Natural killer cell (primary cell): ENCODE measurements around the gene APOLD1. TPM values are rescaled to one million over a fixed set of nuclear protein-coding genes. Genes with fewer than 3 reads are reported as not detected.
"Not testable (repeated sequence)": the region's sequence is repeated elsewhere in the genome, so short reads cannot be mapped to it uniquely, and the experiment has no call there.

ENCODE experiments used
- ATAC-seq, 3 donors: fragments of 150-1000 bp in 2 of 3; fragments of 200-7000 bp in 1 of 3; cut with Tn5 transposase; 1 replicate in 1 of 3; 2 replicates in 2 of 3; pipeline ENCODE4 v1.10.0; 2021; ENCODE audit warnings: mild to moderate bottlenecking in 2 of 3, moderate library complexity in 2 of 3
- DNase-seq, 2 donors: peaks; one replicate each; pipeline versions ENCODE4 v3.0.0 to v3.0.0-alpha.2; 2013 to 2021; ENCODE audit warnings: mixed read lengths in 1 of 2
- H3K27ac ChIP-seq: one replicate; pipeline ENCODE4 v1.5.1; 2013; ENCODE audit warnings: mild to moderate bottlenecking, low read length
- H3K27me3 ChIP-seq: one replicate; pipeline ENCODE4 v1.6.1; 2013; ENCODE audit warnings: low read length; ENCODE audit not compliant: control insufficient read depth, insufficient read depth
- H3K36me3 ChIP-seq: one replicate; pipeline ENCODE4 v1.6.1; 2013; ENCODE audit warnings: low read length; ENCODE audit not compliant: control insufficient read depth, insufficient read depth
- H3K4me1 ChIP-seq: one replicate; pipeline ENCODE4 v1.6.1; 2013; ENCODE audit warnings: low read length; ENCODE audit not compliant: control insufficient read depth, insufficient read depth
- H3K4me3 ChIP-seq: one replicate; pipeline ENCODE4 v1.5.1; 2013; ENCODE audit warnings: low read length
- H3K9me3 ChIP-seq: one replicate; pipeline ENCODE4 v1.6.1; 2013; ENCODE audit warnings: low read length; ENCODE audit not compliant: control insufficient read depth, insufficient read depth
- H3K27ac Mint-ChIP-seq, 2 donors: one replicate each; pipeline ENCODE4 v1.8.0; 2022; ENCODE audit warnings: mild to moderate bottlenecking in 2 of 2, mixed read lengths in 2 of 2, moderate library complexity in 1 of 2
- H3K27me3 Mint-ChIP-seq, 2 donors: one replicate each; pipeline ENCODE4 v1.8.0; 2022; ENCODE audit warnings: low read depth in 2 of 2, mixed read lengths in 2 of 2
- H3K36me3 Mint-ChIP-seq: one replicate; pipeline ENCODE4 v1.8.0; 2022; ENCODE audit warnings: mixed read lengths
- H3K4me1 Mint-ChIP-seq, 2 donors: one replicate each; pipeline ENCODE4 v1.8.0; 2022; ENCODE audit warnings: mixed read lengths in 2 of 2
- H3K4me3 Mint-ChIP-seq: one replicate; pipeline ENCODE4 v1.8.0; 2022; ENCODE audit warnings: mild to moderate bottlenecking, moderate library complexity, mixed read lengths
- H3K9me3 Mint-ChIP-seq, 2 donors: one replicate each; pipeline ENCODE4 v1.8.0; 2022; ENCODE audit warnings: mixed read lengths in 2 of 2
- CTCF ChIP-seq: fragments of 200-600 bp; IDR thresholded peaks from one replicate; pipeline ENCODE4 v1.8.0; 2022; ENCODE audit warnings: antibody characterized with exemption
- WGBS: methylation state at CpG from one replicate; pipeline ENCODE4 v1.1.7; 2013; ENCODE audit warnings: missing lambda C conversion rate; ENCODE audit not compliant: insufficient coverage; 5-methylcytosine and 5-hydroxymethylcytosine counted together
- intact Hi-C: fragments of 100-400 bp; cut with micrococcal nuclease; formaldehyde crosslinking; loops from one replicate; pipeline ENCODE4 v1.14.2; 2022
- total RNA-seq, 4 donors: library from RNA; stranded (reverse); fragments of 120-200 nt in 1 of 4; gene quantifications; one replicate each; pipeline versions ENCODE4 v1.2.3 to v1.2.4, GENCODE V29; 2013 to 2022

Gene APOLD1
- total RNA-seq: 1 to 10 TPM in 2 of 3 donors, under 1 TPM in 1; 0.70 to 1.6 (median 1.6) TPM
- 2.2 TPM for total RNA-seq (2013)

GRCh38 chr12:12784911-12785814 is at the start of gene APOLD1:
Gene APOLD1, plus strand, starts transcription at chr12:12785659. Its CDS starts 33 bp downstream, at chr12:12785692.
- 87% methylated on average over 11 of the region's 14 CpGs for WGBS
- Mint-ChIP-seq H3K27ac (peak within 1 kb of the TSS; percentile 36 to 84), H3K27me3 (no peaks in the 10 kb centered on the region)

GRCh38 chr12:12736759-12737676 is 48.4 kb upstream of the APOLD1 start:
- Mint-ChIP-seq H3K36me3 (no peaks in the 10 kb centered on the region), H3K27me3 (no peaks in the 10 kb centered on the region), H3K9me3 (no peaks in the 10 kb centered on the region), H3K4me1 (peaks cover 31% of the 10 kb centered on the region in 2 donors), H3K27ac (peak overlapping the region; percentile 94), H3K4me3 (peak overlapping the region; percentile 77)
- WGBS: 26% methylated on average over 8 of the region's 9 CpGs
- Histone ChIP-seq H3K27me3 (no peaks in the 10 kb centered on the region), H3K36me3 (no peaks in the 10 kb centered on the region), H3K27ac (peak overlapping the region; percentile 92), H3K9me3 (no peaks in the 10 kb centered on the region), H3K4me1 (peaks cover 30% of the 10 kb centered on the region), H3K4me3 (peak overlapping the region; percentile 43)
- DNase-seq: peak; percentile 59 to 80
- peak; percentile 73 for TF ChIP-seq CTCF
- intact Hi-C loops: loop anchor here (1.0 to 2.0 kb wide), 5 partner anchors 12 to 360 kb away; partner anchors contain the start of genes CDKN1B and GPR19
- peak; percentile 85 to 93 (median 91) for ATAC-seq

More at GRCh38 chr12:12784911-12785814, at the start of gene APOLD1:
- H3K4me3 Mint-ChIP-seq: peak within 1 kb of the TSS; percentile 89
- peak within 1 kb of the TSS; percentile 65 for H3K4me3 ChIP-seq
- ATAC-seq (no peak), DNase-seq (no peak)
- peaks cover 10 to 23% of the 10 kb centered on the region in 2 donors for H3K4me1 Mint-ChIP-seq
- H3K36me3 ChIP-seq: no peaks in the 10 kb centered on the region
- intact Hi-C loops: loop anchor here (10.0 kb wide), 1 partner anchor 110 kb away; the partner anchor contains the start of gene GPRC5A
- H3K4me1 ChIP-seq: peaks cover 17% of the 10 kb centered on the region
- no peaks in the 10 kb centered on the region for H3K27me3 ChIP-seq
- H3K9me3 ChIP-seq: no peaks in the 10 kb centered on the region
- no peak within 1 kb of the TSS for H3K27ac ChIP-seq
- H3K36me3 Mint-ChIP-seq: no peaks in the 10 kb centered on the region
- no peak for TF ChIP-seq CTCF
- H3K9me3 Mint-ChIP-seq: no peaks in the 10 kb centered on the region

- H3K9me3 ChIP-seq, intact Hi-C loops, H3K9me3 Mint-ChIP-seq, H3K27ac ChIP-seq, H3K27me3 ChIP-seq, H3K36me3 ChIP-seq, H3K36me3 Mint-ChIP-seq, H3K4me3 Mint-ChIP-seq, H3K4me3 ChIP-seq, ATAC-seq, DNase-seq, H3K27me3 Mint-ChIP-seq: not testable (repeated sequence)
- peaks cover 30% of the 10 kb centered on the region for H3K4me1 ChIP-seq
- Mint-ChIP-seq H3K27ac (peak overlapping the region; percentile 94), H3K4me1 (peaks cover 30 to 31% of the 10 kb centered on the region in 2 donors)
- 94% methylated on average over 1 of the region's 2 CpGs for WGBS
Observed at GRCh38 chr12:12738152-12738551, 47.3 kb upstream of the APOLD1 start.
